ENCODE data around the gene TBC1D3H. TPM values are rescaled to one million over a fixed set of nuclear protein-coding genes. Genes with fewer than 3 reads are reported as not detected.
"Not testable (repeated sequence)": the region's sequence is repeated elsewhere in the genome, so short reads cannot be mapped to it uniquely, and the experiment has no call there.

The TBC1D3H gene
- not detected for total RNA-seq

GRCh38 chr17:36388385-36389245 lies at the start of gene TBC1D3H:
Gene TBC1D3H, minus strand, starts transcription at chr17:36388435. Its CDS starts 1,540 bp downstream, at chr17:36386895.
- H3K9me3 Mint-ChIP-seq; POLR2A ChIA-PET; H3K4me3 Mint-ChIP-seq; CTCF ChIA-PET; H3K27ac Mint-ChIP-seq; H3K36me3 Mint-ChIP-seq (ENCODE audit: low read depth); DNase-seq; H3K27me3 Mint-ChIP-seq; H3K4me1 Mint-ChIP-seq: not testable (repeated sequence)

- H3K9me3 Mint-ChIP-seq; H3K27me3 Mint-ChIP-seq; CTCF ChIA-PET; POLR2A ChIA-PET; H3K4me1 Mint-ChIP-seq; H3K4me3 Mint-ChIP-seq; H3K27ac Mint-ChIP-seq; DNase-seq; H3K36me3 Mint-ChIP-seq (ENCODE audit: low read depth): not testable (repeated sequence)
Observed at GRCh38 chr17:36428891-36429290, 40.7 kb upstream of the TBC1D3H start.

- POLR2A ChIA-PET; H3K4me1 Mint-ChIP-seq; H3K4me3 Mint-ChIP-seq; H3K36me3 Mint-ChIP-seq (ENCODE audit: low read depth); CTCF ChIA-PET; H3K27ac Mint-ChIP-seq; DNase-seq; H3K9me3 Mint-ChIP-seq; H3K27me3 Mint-ChIP-seq: not testable (repeated sequence)
Observed at GRCh38 chr17:36415180-36415941, 27.1 kb upstream of the TBC1D3H start.

GRCh38 chr17:36390943-36391645 lies 2.9 kb upstream of the TBC1D3H start:
- POLR2A ChIA-PET; H3K9me3 Mint-ChIP-seq; CTCF ChIA-PET; H3K36me3 Mint-ChIP-seq (ENCODE audit: low read depth); H3K27me3 Mint-ChIP-seq; DNase-seq; H3K4me3 Mint-ChIP-seq; H3K4me1 Mint-ChIP-seq; H3K27ac Mint-ChIP-seq: not testable (repeated sequence)

GRCh38 chr17:36375938-36376337 lies 12.3 kb downstream of the TBC1D3H start:
- POLR2A ChIA-PET; H3K36me3 Mint-ChIP-seq (ENCODE audit: low read depth); CTCF ChIA-PET; DNase-seq; H3K27ac Mint-ChIP-seq; H3K4me1 Mint-ChIP-seq; H3K27me3 Mint-ChIP-seq; H3K4me3 Mint-ChIP-seq; H3K9me3 Mint-ChIP-seq: not testable (repeated sequence)

- DNase-seq; H3K4me1 Mint-ChIP-seq; H3K4me3 Mint-ChIP-seq; H3K27ac Mint-ChIP-seq; POLR2A ChIA-PET; H3K27me3 Mint-ChIP-seq; CTCF ChIA-PET; H3K36me3 Mint-ChIP-seq (ENCODE audit: low read depth); H3K9me3 Mint-ChIP-seq: not testable (repeated sequence)
Observed at GRCh38 chr17:36362496-36362895, 25.7 kb downstream of the TBC1D3H start.

Other genes with a start within 250 kb of the TBC1D3H start
- 1 to 10 TPM; 6.8 to 9.5 TPM for gene TBC1D3B, start 211.8 kb downstream of the TBC1D3H start, total RNA-seq
- 1 to 10 TPM; 1.7 to 1.9 TPM for gene CCL3L1, start 191.7 kb downstream of the TBC1D3H start, total RNA-seq
- 1 to 10 TPM; 3.6 to 4.0 TPM for gene CCL4L2, start 177.4 kb downstream of the TBC1D3H start, total RNA-seq
- under 1 TPM; 0.15 to 0.76 TPM for gene TBC1D3I, start 123.9 kb downstream of the TBC1D3H start, total RNA-seq
- gene TBC1D3G, start 64.6 kb downstream of the TBC1D3H start, total RNA-seq = not detected
- gene ZNHIT3, start 98.2 kb upstream of the TBC1D3H start, total RNA-seq = 10 to 100 TPM; 38.1 to 38.9 TPM
- 10 to 100 TPM; 87.2 to 92.2 TPM for gene MYO19, start 146.4 kb upstream of the TBC1D3H start, total RNA-seq
- 1 to 10 TPM; 6.4 to 6.9 TPM for gene PIGW, start 146.6 kb upstream of the TBC1D3H start, total RNA-seq
- gene GGNBP2, start 156.5 kb upstream of the TBC1D3H start, total RNA-seq = 100 to 1,000 TPM in 1 of 2 experiments, 10 to 100 TPM in 1; 94.0 to 106 TPM
- gene DHRS11, start 203.4 kb upstream of the TBC1D3H start, total RNA-seq = 1 to 10 TPM; 3.7 to 3.8 TPM
- gene MRM1, start 213.1 kb upstream of the TBC1D3H start, total RNA-seq = 1 to 10 TPM; 7.3 to 8.4 TPM

Measured in activated CD4-positive, alpha-beta memory T cell treated with anti-CD3 and anti-CD28 coated beads, Interleukin-2, amount 10 ng/mL, durations not matched to agents 7 days and 5 days (primary cell).